Stimulated activated CD4-positive, alpha-beta T cell treated with anti-CD3 and anti-CD28 coated beads, TNF-alpha, amount 100 ng/mL, for 1 hour (primary cell): ENCODE results near the gene TRIM28.
A peak's percentile ranks its signal among the peaks of the same experiment; 100 is the strongest.

Experiments used
- DNase-seq, 3 donors: peaks; one replicate each; pipeline ENCODE4 v3.0.0-alpha.2; 2020; ENCODE audit warnings: low read depth in 3 of 3, low spot score in 1 of 3

The TRIM28 gene

GRCh38 chr19:58559275-58560006 is 15.6 kb downstream of the TRIM28 start:
- DNase-seq, result no peak

DNA sequence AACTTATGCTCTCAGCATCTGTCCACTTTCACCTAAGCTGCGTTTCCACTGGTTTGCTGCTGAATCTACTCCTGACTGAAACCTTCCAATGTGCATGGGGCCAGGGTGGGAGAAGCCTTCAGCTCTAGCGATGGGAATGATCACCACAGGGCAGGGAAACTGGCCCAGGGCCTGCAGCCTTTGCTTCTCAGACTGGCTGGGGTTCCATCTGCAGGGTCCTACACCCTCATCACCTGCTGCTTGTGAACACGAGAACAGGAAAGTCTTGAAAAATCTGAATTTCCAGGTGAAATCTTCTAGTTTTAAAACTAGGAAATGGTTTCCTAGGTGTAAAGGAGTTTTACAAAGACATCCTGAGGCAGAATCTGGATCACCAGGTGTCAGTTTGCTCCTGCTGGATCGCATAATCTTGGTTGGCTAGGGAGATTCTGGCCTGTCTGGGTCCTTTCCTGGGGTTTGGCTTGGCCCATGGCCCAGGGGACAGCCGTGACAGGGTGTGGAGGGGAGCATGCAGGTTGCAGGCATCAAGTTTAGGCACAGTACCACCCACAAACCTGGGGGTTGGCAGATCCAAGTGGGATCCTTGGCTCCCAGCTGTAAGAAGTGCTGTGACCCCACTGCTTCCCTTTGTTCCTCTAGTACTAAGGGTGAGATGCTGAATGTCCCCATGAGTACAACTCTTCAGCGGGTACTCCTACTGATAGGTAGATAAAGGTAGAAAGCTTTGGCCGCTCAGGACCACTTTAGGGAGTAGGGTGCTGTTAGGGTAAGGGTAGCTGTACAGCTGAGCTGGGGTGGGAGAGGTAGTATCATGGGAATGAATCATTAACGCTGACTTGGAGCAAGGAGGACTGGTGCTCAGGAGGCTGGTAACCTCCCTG is 16.4 kb downstream of the TRIM28 start:
- DNase-seq, result no peak

DNA sequence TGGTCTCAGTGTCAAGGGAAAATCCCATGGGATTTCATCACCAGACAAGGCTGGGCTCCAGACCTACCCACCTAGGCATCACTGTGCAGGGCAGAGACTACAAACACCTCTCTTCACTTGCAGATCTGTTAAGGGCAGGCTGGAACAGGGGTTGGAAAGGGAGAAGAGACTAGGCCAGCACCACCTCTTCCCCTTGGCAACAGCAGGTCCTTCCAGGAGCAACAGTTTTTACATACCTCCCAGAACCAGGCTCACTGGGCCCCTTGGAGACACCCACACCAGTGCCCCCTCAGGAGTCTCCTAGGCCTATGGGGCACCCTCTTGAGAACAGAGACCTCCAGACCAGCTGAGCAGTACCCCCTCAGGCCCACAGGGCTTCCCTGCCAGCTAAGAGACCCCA is 17.1 kb downstream of the TRIM28 start:
- no peak for DNase-seq

DNA sequence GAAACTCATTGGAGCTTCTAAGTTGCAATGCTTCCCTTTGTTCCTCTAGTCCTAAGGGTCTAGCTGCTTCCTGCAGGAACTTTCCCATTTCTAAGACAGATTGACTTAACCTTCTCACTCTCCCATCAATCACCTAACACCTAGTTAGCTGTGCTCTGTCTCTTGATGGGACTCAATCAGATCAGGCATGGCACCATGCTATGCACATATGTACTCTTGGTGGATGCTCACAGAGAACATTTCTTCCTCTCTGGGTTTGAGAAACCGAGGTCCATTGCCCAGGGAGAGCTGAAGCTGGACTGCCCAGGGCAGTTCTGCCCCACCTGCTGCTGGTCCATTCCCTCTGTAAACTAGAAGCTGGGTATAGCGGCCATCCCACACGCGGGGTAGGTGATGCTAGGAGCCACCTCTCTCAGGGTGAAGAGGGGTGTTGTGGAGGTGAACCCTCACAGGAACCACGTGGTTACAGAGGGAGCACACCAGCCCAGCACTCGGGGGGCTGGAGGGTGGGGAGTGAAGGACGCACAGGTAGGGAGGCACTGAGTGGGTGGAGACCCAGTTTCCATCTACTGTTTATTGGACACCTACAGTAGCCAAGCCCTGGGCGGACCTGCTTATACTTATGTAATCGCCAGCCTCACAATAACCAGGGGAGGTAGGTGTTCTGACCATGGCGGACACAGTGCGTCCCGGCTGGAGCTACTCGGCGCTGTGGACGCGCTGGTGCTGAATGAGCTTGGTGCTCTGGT is 17.7 kb downstream of the TRIM28 start:
- DNase-seq, result no peak

DNA sequence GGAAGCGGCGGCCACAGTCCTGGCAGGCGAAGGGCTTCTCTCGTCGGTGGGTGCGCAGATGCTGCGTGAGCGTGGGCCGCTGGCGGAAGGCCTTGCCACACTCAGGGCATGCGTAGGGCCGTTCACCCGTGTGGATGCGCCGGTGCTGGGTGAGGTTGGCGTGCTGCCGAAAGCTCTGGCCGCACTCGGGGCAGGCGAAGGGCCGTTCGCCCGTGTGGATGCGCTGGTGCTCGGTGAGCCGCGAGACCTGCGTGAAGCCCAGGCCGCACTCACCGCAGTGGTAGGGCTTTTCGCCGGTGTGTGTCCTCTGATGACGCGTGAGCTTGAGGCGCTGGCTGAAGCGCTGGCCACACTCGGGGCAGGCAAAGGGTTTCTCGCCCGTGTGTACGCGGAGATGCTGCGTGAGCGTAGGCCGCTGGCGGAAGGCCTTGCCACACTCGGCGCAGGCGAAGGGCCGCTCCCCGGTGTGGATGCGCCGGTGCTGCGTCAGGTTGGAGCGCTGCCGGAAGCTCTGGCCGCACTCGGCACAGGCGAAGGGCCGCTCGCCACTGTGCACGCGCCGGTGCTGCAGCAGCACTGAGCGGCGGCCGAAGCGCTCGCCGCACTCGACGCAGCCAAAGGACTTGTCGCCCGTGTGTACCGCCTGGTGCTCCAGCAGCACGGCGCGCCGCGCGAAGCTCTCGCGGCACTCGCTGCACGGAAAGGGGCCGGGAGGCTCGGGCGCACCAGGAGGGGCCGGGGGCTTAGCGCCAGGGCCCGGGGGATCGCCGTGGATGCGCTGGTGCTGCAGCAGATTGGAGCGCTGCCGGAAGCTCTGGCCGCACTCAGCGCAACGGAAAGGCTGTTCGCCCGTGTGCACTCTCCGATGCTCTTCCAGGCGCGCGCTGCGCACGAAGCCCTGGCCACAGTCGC is 18.5 kb downstream of the TRIM28 start:
- no peak for DNase-seq

DNA sequence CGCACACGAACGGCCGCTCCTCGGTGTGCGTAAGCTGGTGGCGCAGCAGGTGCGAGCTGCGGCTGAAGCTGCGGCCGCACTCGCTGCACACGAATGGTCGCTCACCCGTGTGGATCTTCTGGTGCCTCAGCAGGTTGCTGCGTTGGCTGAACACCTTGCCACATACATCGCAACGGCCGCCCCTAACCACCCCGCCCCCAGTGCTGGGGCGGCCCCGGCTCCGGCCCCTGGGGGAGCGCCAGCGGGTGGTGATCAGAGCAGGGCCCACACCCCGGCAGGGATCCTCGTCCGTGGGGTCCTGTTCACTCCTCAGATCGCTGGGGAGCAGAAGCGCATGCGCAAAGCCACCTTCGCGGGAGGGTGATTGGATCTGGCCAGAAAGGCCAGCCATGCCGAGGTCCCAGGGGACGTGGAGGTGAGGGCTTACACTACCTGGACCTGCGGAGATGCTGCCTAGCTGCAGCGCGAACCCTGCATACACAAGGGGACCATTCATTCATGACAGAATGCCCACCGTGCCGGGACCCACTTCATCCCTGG is 19.2 kb downstream of the TRIM28 start:
- no peak for DNase-seq

DNA sequence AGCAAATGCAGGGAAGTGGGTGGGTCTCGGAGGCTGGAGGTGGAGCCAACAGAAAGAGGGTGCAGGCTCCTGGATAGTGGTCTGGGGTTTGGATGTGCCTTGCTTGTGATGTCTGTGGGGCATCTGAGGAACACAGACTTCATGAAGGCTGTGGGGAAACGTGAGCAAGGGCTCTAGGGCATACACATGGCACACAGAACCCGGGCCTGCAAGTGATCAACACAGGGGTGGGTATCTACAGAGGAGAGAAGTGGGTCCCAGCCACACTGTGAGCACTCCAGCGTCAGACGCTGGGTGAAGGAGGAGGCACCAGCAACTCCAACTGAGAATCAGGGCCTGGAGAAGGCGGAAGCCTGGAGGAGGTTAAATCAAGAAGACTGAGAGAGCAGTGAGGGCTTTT is 20.0 kb downstream of the TRIM28 start:
- DNase-seq, result no peak

DNA sequence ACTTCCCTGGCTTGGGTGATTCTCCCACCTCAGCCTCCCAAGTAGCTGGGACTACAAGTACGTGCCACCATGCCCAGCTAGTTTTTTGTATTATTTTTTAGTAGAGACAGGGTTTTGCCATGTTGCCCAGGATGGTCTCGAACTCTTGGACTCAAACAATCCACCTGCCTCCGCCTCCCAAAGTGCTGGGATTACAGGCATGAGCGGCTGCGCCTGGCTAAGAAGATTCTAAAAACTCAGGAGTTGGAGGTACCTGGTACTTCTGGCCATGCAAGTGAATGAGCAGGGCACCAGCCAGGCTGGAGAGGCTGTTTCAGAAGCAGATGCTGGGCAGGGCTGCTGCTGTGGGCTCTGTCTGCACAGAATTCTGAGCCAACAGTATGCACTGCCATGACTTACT is 23.1 kb downstream of the TRIM28 start:
- no peak for DNase-seq

- DNase-seq, result no peak
Observed at GRCh38 chr19:58568453-58569130, 24.7 kb downstream of the TRIM28 start.

DNA sequence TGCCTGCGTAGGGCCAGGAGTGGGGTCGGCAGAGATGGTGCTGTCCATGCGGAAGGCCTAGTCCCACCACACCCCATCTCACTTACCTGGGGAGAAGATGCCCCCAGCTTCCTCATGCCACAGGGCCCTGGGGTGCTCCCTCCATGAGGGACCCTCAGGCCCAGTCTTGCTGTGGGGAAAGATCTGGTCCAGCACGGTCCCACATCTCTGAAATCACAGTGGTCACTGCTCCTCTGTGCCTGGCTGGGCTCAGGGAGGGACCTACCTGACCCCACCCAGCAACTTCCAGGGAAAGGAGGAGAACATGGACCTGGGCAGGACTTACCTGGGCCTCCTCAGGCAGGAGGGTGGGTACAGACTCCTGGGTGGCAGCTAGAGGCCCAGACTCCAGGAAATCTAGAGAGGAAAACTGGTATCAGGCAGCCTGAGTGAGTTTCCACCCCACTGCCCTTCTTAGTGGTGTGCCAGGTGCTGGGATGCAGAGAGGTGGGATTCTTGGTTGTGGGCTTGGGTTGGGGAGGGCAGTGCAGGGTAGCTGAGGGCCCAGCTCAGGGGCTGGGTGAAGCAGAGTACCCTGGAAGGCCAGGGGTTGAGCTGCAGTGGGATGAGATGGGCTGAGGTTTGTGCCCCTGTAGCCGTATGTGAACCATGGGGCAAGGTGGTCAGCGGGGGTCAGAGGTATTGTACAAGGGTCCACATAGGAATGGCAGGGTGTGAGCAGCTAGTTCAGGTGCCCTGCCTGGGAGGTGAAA is 25.5 kb downstream of the TRIM28 start:
- no peak for DNase-seq

GRCh38 chr19:58569943-58570670 is 26.2 kb downstream of the TRIM28 start:
- DNase-seq, result no peak

- DNase-seq, result no peak
Observed at GRCh38 chr19:58570770-58571574, 27.1 kb downstream of the TRIM28 start.

- no peak for DNase-seq
Observed at GRCh38 chr19:58571575-58571947, 27.7 kb downstream of the TRIM28 start.

DNA sequence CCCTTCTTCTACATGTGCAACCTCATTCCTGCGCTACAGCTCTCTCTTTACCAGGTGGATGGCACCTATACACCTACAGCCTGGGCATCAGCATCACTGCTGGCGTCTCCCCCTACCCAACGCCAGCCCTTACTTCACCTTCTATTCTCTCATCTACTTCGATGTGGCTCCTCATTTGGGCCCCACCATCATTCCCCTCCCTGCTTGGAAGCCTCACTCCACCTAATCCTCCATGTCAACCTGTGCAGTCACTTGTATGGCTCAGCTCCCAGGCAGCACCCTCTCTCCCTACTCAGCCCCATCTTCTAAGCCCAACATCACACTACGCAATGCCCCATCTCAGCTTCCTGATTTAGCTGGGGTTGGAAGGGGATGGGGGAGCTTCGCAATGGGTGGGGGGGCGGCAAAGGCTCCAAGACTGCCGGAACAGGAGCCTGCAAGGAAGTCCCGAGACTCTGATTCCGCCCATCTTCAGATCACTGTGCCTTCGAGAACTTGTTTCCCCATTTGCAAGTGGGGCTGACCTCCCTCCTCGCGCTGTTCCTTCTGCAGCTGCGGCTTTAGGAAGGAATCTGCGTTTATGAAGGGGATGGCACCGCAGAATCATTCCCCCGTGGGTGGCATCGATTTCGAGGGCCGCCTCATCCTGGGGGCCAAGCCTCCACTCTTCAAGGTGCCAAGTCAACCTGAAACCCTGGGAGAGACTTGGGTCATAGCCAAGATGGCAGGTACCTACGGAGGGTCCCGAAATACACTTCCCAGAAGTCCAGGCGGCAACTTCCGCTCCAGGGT is 28.4 kb downstream of the TRIM28 start:
- no peak for DNase-seq

GRCh38 chr19:58572818-58573657 is 29.2 kb downstream of the TRIM28 start, which contains the start of gene MZF1:
Gene MZF1, minus strand, starts transcription at chr19:58573335. Its CDS starts 1,946 bp downstream, at chr19:58571389.
- peak; percentile 97 to 100 (median 99) for DNase-seq

GRCh38 chr19:58573658-58574164 is 29.8 kb downstream of the TRIM28 start:
- DNase-seq, result no peak
